Hematopoietic multipotent progenitor cell treated with erythropoietin and hydrocortisone succinate and interleukin-3 and kit ligand, for 8 days (in vitro differentiated cells): ENCODE data around the gene NVL.

ENCODE experiments used
- DNase-seq: peaks from one replicate; pipeline ENCODE4 v3.0.0-alpha.2; 2015

NVL gene

GRCh38 chr1:224192082-224192788 is 137.7 kb downstream of the NVL start:
- no peak for DNase-seq

- no peak for DNase-seq
Measured at GRCh38 chr1:224189561-224189960, 140.4 kb downstream of the NVL start.

- no peak for DNase-seq
Measured at GRCh38 chr1:224188286-224188685, 141.7 kb downstream of the NVL start.

GRCh38 chr1:224185208-224185607 is 144.8 kb downstream of the NVL start:
- DNase-seq = no peak

GRCh38 chr1:224183591-224184312 is 146.2 kb downstream of the NVL start:
- DNase-seq = peak; percentile 67

- peak; percentile 81 for DNase-seq
Measured at GRCh38 chr1:224182866-224183590, 146.9 kb downstream of the NVL start, which contains the start of gene DEGS1. TSS of gene DEGS1 (plus strand) at chr1:224183240. CDS start at chr1:224183337, 97 bp downstream.

GRCh38 chr1:224182057-224182865 is 147.7 kb downstream of the NVL start:
- DNase-seq = no peak

- DNase-seq = no peak
Measured at GRCh38 chr1:224181453-224181810, 148.5 kb downstream of the NVL start.

GRCh38 chr1:224180783-224181452 is 149.1 kb downstream of the NVL start:
- DNase-seq = no peak

GRCh38 chr1:224178894-224179293 is 151.1 kb downstream of the NVL start:
- no peak for DNase-seq

GRCh38 chr1:224177356-224177999 is 152.5 kb downstream of the NVL start:
- no peak for DNase-seq
